SJSA1 (cell line): ENCODE results near the gene RNF220. TPM values are rescaled to one million over a fixed set of nuclear protein-coding genes. Genes with fewer than 3 reads are reported as not detected.
A peak's percentile ranks its signal among the peaks of the same experiment; 100 is the strongest.

Experiments used
- DNase-seq, 2 experiments: peaks; one replicate each; pipeline ENCODE4 v3.0.0-alpha.2; 2015 to 2020; ENCODE audit warnings: low spot score in 2 of 2, low read depth in 1 of 2
- H3K27ac ChIP-seq: fragments of 250-450 bp; sonication (Bioruptor Pico); 2 replicates; pipeline ENCODE4 v1.5.1; 2020; ENCODE audit warnings: mild to moderate bottlenecking, moderate library complexity
- H3K27me3 ChIP-seq: fragments of 250-450 bp; sonication (Bioruptor Pico); replicated peaks from 2 replicates; pipeline ENCODE4 v1.5.1; 2020; ENCODE audit warnings: mild to moderate bottlenecking, moderate library complexity
- H3K36me3 ChIP-seq: fragments of 250-450 bp; sonication (Bioruptor Pico); 2 replicates; pipeline ENCODE4 v1.5.1; 2020; ENCODE audit warnings: mild to moderate bottlenecking
- H3K4me1 ChIP-seq: fragments of 250-450 bp; sonication (Bioruptor Pico); replicated peaks from 2 replicates; pipeline ENCODE4 v1.6.1; 2021; ENCODE audit warnings: mild to moderate bottlenecking
- H3K4me3 ChIP-seq: fragments of 250-450 bp; sonication (Bioruptor Pico); 2 replicates; pipeline ENCODE4 v1.5.1; 2020; ENCODE audit warnings: mild to moderate bottlenecking
- H3K9me3 ChIP-seq: fragments of 250-450 bp; sonication (Bioruptor Pico); replicated peaks from 2 replicates; pipeline ENCODE4 v1.5.1; 2020; ENCODE audit warnings: mild to moderate bottlenecking
- total RNA-seq: library from RNA; depleted of rRNA; stranded (reverse); fragments of >200 nt; shearing (Covaris generic); gene quantifications from 2 replicates; pipeline ENCODE4 v1.2.3, GENCODE V29; 2014; rRNA removed

The RNF220 gene
- total RNA-seq, result 70.5 and 75.0 TPM in 2 replicates

- H3K27ac ChIP-seq, result no peak within 1 kb of the TSS
- peaks cover 13% of the 10 kb centered on the region for H3K9me3 ChIP-seq
- DNase-seq, result peak; percentile 53 to 62
- peaks cover 23% of the 10 kb centered on the region for H3K4me1 ChIP-seq
- H3K27me3 ChIP-seq, result peaks cover 93% of the 10 kb centered on the region
- H3K36me3 ChIP-seq, result no peaks in the 10 kb centered on the region
- peak within 1 kb of the TSS; percentile 28 for H3K4me3 ChIP-seq
Observed at GRCh38 chr1:44405031-44405797, at the start of gene RNF220. TSS of gene RNF220 (plus strand) at chr1:44405255.

GRCh38 chr1:44355582-44356305, 49.3 kb upstream of the RNF220 start:
- Histone ChIP-seq H3K36me3 (peaks cover 12% of the 10 kb centered on the region), H3K4me1 (peaks cover 11% of the 10 kb centered on the region), H3K4me3 (peak overlapping the region; percentile 95), H3K27ac (no peak overlapping the region), H3K27me3 (no peaks in the 10 kb centered on the region), H3K9me3 (no peaks in the 10 kb centered on the region)
- DNase-seq, result no peak

GRCh38 chr1:44357710-44358109, 47.3 kb upstream of the RNF220 start:
- no peak overlapping the region for H3K27ac ChIP-seq
- no peak for DNase-seq
- H3K36me3 ChIP-seq, result peaks cover 5% of the 10 kb centered on the region
- peaks cover 11% of the 10 kb centered on the region for H3K4me1 ChIP-seq
- H3K27me3 ChIP-seq, result no peaks in the 10 kb centered on the region
- no peak overlapping the region for H3K4me3 ChIP-seq
- H3K9me3 ChIP-seq, result no peaks in the 10 kb centered on the region

- no peak for DNase-seq
- Histone ChIP-seq H3K4me1 (peaks cover 9% of the 10 kb centered on the region), H3K9me3 (no peaks in the 10 kb centered on the region), H3K36me3 (peaks cover 5% of the 10 kb centered on the region), H3K27ac (no peak overlapping the region), H3K27me3 (no peaks in the 10 kb centered on the region), H3K4me3 (no peak overlapping the region)
Observed at GRCh38 chr1:44359234-44359935, 45.7 kb upstream of the RNF220 start.

- H3K4me1 ChIP-seq, result no peaks in the 10 kb centered on the region
- H3K9me3 ChIP-seq, result no peaks in the 10 kb centered on the region
- H3K4me3 ChIP-seq, result no peak overlapping the region
- H3K27me3 ChIP-seq, result no peaks in the 10 kb centered on the region
- no peaks in the 10 kb centered on the region for H3K36me3 ChIP-seq
- no peak overlapping the region for H3K27ac ChIP-seq
- DNase-seq, result no peak
Observed at GRCh38 chr1:44361478-44361877, 43.6 kb upstream of the RNF220 start.

GRCh38 chr1:44366371-44366975, 38.6 kb upstream of the RNF220 start:
- Histone ChIP-seq H3K4me3 (no peak overlapping the region), H3K27me3 (no peaks in the 10 kb centered on the region), H3K27ac (no peak overlapping the region)

GRCh38 chr1:44367944-44368343, 37.1 kb upstream of the RNF220 start:
- H3K9me3 ChIP-seq, result no peaks in the 10 kb centered on the region
- H3K36me3 ChIP-seq, result no peaks in the 10 kb centered on the region
- H3K4me3 ChIP-seq, result no peak overlapping the region
- DNase-seq, result no peak
- no peak overlapping the region for H3K27ac ChIP-seq
- no peaks in the 10 kb centered on the region for H3K4me1 ChIP-seq
- no peaks in the 10 kb centered on the region for H3K27me3 ChIP-seq

More at GRCh38 chr1:44366371-44366975, 38.6 kb upstream of the RNF220 start:
- H3K4me1 ChIP-seq, result no peaks in the 10 kb centered on the region
- H3K9me3 ChIP-seq, result no peaks in the 10 kb centered on the region
- no peaks in the 10 kb centered on the region for H3K36me3 ChIP-seq
- no peak for DNase-seq

- no peaks in the 10 kb centered on the region for H3K36me3 ChIP-seq
- DNase-seq, result no peak
- no peak overlapping the region for H3K4me3 ChIP-seq
- no peak overlapping the region for H3K27ac ChIP-seq
- no peaks in the 10 kb centered on the region for H3K9me3 ChIP-seq
- H3K4me1 ChIP-seq, result no peaks in the 10 kb centered on the region
- no peaks in the 10 kb centered on the region for H3K27me3 ChIP-seq
Observed at GRCh38 chr1:44368471-44369151, 36.4 kb upstream of the RNF220 start.

- no peaks in the 10 kb centered on the region for H3K9me3 ChIP-seq
- no peak overlapping the region for H3K4me3 ChIP-seq
- H3K36me3 ChIP-seq, result no peaks in the 10 kb centered on the region
- no peak for DNase-seq
- no peaks in the 10 kb centered on the region for H3K27me3 ChIP-seq
- H3K4me1 ChIP-seq, result no peaks in the 10 kb centered on the region
- H3K27ac ChIP-seq, result no peak overlapping the region
Observed at GRCh38 chr1:44371206-44371605, 33.8 kb upstream of the RNF220 start.

- Histone ChIP-seq H3K4me3 (no peak overlapping the region), H3K9me3 (no peaks in the 10 kb centered on the region), H3K27me3 (no peaks in the 10 kb centered on the region; the same call in 1 of the 2 replicates), H3K36me3 (no peaks in the 10 kb centered on the region), H3K4me1 (no peaks in the 10 kb centered on the region), H3K27ac (no peak overlapping the region)
- DNase-seq, result no peak
Observed at GRCh38 chr1:44375547-44375946, 29.5 kb upstream of the RNF220 start.

- DNase-seq, result peak in 1 of 2 experiments; percentile 33
- Histone ChIP-seq H3K36me3 (no peaks in the 10 kb centered on the region), H3K27me3 (peaks cover 18% of the 10 kb centered on the region), H3K9me3 (no peaks in the 10 kb centered on the region), H3K4me1 (no peaks in the 10 kb centered on the region), H3K27ac (no peak overlapping the region), H3K4me3 (no peak overlapping the region)
Observed at GRCh38 chr1:44377925-44378784, 26.9 kb upstream of the RNF220 start.

GRCh38 chr1:44380666-44381177, 24.3 kb upstream of the RNF220 start:
- Histone ChIP-seq H3K27me3 (peaks cover 31% of the 10 kb centered on the region), H3K4me3 (no peak overlapping the region), H3K27ac (no peak overlapping the region), H3K36me3 (no peaks in the 10 kb centered on the region), H3K4me1 (no peaks in the 10 kb centered on the region), H3K9me3 (no peaks in the 10 kb centered on the region)
- no peak for DNase-seq
